GM19463 (cell line): ENCODE data around the gene NFYC.

Experiments used
- ATAC-seq: cut with Tn5 transposase; IDR thresholded peaks from one replicate; pipeline ENCODE4 v1.9.1; 2021; ENCODE audit warnings: mild to moderate bottlenecking, moderate library complexity; ENCODE audit not compliant: unreplicated experiment

The NFYC gene

DNA sequence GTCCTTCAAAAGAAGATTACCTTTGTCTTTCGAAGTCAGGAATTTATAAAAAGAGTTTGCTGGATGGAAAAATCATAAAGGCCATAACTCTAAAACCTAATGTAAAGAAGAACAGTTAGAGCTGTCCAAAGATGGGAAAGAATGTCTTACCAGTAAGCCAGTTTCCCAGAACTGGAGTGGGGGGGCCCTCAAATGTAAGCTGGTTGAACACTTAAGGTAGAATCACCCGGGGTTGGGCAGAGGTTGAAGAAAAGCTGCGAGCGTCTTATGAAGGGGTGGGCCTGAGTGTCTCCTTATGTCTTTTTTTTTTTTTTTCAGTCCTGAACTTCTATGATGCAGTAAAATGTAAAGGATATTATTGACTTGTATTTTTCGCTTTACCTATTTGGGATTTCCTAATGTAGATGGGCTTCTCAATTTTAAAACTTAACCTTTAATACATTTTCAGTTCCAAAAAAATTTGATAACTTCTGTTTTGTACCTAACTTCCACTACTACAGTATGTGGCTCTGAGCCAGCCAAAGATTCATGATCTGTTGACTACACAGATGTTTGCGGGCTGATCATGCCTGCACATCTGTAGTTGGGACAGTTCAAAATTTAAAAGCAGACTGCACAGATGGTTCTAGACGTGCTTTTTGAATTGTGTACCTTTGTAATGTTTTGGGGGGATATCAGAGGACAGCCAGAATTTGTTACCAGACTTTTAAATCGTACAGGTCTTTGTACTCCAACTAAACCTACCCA lies 43.6 kb downstream of the NFYC start:
- ATAC-seq = no peak

DNA sequence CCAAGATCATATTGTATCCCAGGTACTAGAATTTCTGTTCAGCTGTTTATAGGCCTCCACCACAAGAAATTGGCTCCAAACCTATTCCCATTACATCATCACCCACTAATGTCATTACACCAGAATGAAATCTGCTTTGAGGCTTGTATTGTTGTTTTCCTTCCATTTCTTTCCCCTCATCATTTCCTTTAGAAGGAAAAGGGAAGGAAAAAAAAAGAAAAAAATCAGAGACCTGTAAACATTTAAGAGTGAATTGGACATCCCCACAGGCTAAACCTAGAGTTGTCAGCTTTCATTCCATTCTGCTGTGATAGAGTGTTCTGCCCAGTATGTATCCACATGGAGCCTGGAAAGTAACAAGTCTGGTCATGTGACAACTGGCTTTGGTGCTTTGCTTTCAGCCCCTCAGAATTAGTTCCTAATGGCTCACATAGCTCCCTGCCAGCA lies 44.6 kb downstream of the NFYC start:
- ATAC-seq = no peak

DNA sequence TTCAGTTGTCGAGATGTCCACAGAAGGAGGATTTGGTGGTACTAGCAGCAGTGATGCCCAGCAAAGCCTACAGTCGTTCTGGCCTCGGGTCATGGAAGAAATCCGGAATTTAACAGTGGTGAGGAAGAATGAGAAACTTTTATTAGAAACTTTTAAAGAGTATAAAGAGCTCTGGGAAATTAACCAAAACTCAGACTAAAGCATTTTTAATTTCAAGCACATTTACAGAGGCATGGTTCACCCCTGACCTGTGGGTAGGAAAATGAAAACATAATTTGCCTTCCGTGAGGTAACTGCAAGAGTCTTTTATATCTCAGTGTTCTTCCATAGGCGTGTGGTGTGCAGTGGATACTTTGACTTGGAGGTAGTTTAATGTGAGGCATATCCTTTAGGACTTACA lies 47.3 kb downstream of the NFYC start:
- ATAC-seq = no peak

DNA sequence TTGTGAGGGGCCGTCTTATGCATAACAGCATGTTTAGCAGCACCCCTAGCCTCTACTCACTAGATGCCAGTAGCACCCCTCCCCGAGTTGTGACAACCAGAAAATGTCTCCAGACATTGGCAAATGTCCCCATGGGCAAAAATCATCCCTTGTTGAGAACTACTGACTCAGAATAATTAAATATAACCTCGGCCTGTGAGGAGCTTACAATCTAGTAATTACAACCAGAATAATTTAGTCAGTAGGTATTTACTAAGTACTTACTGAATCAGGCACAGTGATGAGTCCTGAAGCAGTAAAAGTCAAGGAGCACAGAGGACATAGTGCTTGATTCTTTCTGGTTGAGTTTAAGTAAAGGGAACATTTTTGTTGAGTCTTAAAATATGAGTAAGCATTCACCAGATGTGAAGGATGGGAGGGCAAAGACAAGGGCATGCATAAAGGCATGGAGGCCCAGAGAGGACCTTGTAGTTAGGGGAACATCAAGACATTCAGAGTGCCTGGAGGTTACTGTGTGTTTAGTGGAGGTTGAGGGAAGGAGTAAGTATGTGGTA lies 48.0 kb downstream of the NFYC start:
- ATAC-seq = no peak

DNA sequence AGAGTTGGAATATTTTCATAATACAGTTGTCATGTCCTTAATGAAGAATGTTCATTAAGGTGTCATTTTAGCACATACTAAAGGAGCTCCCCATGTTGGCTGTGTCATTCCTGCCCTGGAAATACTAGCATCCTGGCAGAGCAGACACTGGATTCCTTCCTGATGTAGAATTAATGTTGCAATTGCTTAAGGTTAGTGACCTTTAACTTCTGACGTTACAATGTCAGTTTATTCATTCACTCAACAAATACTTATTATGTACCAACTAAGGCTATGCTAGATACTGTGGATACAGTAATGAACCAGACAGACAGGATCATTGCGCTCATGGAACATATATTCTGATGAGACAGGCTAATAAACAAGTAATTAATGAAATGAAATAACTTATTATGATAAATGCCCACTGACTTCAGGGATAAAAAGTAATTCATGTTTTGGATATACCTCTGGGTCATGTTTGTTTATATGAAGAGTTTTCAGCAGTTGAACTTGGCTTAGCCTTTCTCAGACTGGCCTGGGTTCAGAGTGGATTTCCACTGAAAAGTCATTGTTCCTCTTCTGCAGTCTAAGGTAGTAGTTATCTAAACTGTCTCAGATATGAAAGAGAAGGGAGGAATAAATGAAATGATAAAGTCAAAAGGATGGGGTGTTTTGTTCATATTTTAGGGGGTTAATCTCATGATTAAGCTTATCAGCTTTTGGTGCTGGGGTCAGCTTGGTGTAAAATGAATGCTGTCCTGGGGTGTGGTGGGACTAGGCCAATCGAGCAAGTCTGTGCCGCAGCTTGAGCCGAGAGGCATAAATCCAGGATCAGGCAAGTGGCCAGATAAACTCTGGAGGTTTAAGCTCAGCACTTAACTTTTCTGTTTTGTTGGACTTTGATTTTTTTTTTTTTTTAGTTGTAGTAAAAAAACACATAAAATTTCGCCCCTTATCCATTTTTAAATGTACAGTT lies 48.8 kb downstream of the NFYC start:
- no peak for ATAC-seq

DNA sequence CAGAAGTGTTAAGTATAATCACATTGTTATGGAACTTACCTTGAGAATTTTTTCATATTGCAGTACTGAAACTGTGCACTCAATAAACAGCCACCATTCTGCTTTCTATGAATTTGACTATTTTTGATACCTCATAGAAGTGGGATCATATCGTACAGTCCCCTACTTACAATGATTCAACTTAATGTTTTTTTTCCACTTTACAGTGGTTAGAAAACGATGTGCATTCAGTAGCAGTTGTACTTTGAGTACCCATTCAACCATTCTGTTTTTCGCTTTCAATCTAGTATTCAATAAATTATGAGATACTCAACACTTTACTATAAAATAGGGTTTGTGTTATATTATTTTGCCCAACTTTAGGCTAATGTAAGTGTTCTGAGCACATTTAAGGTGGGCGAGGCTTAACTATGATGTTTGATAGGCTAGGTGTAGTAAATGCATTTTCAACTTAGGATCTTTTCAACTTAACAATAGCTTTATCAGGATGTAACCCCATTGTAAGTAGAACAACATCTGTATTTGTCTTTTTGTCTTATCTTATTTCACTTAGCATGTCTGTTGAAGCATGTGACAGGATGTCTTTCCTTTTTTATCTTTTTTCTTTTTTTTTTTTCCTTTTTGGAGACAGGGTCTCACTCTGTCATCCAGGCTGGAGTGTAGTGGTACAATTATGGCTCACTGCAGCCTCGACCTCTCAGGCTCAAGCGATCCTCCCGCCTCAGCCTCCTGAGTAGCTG lies 49.7 kb downstream of the NFYC start:
- no peak for ATAC-seq

DNA sequence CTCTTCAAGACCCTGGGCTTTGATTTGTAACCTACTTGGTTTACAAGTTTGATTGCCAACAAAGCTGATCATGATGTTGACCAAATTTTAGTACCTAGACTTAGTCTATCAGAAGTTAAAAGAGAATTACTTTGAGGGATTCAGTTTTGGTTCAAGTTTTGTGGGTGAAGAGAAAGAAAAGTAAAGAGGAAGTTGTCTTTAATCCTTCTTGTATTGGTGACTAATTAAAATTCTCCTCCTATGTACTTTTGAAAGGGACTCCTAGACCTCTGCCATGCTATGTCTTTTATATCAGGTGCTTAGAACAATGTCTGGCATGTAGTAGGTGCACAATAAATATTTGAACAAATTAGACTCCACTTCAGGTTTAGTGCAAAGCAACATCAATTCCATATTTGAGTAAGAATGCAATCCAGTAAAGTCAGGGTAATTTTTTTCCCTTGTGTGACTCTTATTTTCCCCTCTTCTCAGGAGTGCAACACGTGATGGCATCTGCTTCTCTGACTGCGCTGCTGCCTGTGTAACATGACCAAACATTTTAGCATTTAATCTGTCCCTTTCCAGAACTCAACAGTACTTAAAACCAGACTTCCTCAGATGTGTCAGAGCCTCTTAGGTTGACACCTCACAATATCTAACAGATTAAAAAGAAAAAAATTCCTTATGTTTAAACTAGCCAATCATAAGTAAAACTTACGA lies 51.0 kb downstream of the NFYC start:
- no peak for ATAC-seq

DNA sequence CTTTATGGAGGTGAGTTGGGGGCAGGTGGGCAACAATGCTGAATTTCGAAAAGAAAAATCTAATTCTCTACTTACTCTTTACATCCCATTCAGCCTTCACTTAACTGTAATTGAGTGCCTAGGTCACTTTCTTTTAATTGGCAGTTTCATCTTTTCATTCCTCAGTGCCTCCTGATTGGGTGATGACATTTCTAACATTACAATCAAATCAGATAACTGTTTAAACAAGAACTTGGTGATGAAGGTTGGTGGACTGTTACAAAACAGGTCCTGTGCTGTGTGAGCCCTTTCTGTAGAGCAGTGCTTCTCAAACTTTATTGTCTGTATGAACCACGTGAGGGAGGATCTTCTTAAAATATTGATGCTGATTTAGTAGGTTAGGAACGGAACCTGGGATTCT lies 51.9 kb downstream of the NFYC start:
- no peak for ATAC-seq

DNA sequence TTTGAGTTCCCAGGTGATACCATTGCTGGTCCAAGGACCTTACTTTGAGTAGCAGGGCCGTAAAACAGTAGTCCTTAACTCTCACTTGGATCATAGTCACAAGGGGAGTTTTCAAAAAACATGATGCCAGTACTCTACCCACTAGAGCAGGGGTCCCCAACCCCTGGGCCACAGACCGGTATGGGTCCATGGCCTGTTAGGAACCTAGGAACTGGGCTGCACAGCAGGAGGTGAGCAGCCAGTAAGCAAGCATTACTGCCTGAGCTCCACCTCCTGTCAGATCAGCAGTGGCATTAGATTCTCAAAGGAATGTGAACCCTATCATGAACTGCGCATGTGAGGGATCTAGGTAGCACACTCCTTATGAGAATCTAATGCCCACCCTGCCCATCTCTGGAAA lies 52.4 kb downstream of the NFYC start:
- ATAC-seq = no peak

DNA sequence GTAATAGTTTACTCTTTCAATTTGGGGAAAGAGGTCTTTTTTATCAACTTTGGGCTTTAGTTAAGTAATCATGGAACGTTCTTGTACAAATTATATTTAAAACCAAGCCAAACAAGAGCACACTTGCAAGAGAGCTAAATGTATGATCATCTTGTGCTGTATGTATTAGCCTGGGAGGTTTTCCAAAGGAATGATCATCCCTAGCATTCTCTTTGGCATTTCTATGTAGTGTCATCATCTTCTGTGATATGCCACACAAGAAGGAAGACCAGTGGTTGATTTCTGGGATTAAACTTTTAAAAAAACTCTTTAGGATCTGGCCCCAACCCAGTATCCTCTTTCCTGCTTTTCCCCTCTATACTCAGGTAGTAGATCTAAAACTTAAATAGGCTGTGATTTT lies 53.7 kb downstream of the NFYC start:
- no peak for ATAC-seq

DNA sequence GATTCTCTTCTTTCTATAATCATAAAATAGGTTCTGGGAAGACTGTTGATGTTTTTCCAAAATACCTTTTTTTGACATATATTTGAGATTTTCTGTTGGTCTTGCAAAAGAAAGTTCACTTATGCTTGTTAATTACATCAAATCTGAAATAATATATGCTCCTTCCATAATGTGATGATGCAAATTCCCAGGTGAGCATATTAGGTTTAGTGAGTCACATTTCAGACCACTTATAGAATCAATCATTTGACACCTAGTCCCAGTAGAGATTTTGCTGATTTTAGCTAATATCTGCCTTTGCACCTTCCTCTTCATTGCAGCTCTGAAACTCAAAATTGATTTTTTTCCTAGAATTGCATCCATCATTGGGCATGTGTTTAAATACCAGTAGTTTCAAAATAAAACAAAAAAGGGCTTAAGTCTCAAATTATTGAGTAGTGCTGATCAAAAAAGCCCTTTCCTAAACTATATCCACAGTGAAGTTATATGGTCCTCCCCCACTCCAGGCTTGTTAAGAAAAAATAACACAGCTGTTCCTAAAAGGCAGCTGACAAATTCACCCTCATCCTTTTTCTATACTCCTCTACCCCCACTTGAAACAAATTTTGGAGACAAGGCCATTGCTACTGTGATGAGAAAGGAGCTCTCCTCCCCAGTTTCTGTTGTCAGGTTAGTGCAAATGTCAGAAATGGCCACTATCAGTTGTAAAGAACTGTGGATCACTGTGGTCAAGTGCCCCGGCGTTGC lies 55.0 kb downstream of the NFYC start:
- ATAC-seq = no peak

DNA sequence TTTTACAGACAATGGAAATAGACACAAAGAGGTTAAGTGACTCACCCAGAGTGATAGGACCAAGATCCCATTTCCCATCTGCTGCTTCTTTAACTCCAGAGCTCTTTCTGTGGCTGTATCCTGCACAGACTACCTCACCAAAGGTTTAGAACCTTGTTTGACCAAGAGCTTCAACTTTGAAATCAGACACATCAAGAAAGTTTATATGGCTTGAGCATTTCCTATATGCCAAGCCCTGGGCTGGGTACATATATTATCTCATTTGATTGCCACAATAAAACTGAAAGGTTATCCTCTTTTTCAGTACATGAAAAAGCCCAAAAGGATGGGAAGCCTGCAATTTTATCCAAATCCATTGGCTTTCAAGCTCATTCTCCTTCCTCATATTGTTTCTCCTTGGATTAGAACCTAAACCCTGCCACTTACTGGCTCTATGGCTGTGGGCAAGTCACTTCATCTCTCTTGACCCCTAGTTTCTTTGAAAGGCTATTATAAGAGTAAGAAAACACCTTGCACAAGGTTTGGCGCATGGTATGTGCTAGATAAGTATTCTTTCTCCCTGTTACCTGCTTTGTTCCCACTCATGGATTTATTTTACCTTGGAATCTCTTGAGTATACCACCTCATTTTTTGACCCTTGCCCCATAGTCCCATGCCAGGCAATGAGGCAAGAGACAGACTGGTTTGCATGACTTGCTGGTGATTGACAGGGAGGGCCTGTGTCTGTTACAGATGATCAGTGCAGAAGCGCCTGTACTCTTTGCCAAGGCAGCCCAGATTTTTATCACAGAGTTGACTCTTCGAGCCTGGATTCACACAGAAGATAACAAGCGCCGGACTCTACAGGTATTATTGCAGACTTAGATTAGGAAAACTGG lies 57.6 kb downstream of the NFYC start:
- ATAC-seq = no peak

DNA sequence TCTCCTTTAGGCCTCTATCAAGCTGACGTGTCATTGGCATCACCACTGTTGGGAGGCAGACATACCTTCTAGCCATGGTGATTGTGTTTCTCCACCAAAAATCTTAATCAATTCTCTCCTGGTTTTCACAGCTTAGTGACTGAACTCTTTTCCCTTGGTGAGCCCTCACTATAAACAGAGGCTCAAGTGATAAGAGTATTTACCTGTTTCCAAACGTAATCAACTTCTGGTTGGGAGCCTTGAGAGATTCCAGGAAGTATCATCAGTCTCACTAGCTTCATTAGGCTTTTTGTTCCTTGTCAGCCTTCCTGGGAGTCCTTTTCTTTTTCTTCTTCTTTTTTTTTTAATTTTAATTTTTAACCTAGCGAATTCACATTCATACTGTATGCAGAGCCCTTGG lies 58.3 kb downstream of the NFYC start:
- ATAC-seq = no peak

DNA sequence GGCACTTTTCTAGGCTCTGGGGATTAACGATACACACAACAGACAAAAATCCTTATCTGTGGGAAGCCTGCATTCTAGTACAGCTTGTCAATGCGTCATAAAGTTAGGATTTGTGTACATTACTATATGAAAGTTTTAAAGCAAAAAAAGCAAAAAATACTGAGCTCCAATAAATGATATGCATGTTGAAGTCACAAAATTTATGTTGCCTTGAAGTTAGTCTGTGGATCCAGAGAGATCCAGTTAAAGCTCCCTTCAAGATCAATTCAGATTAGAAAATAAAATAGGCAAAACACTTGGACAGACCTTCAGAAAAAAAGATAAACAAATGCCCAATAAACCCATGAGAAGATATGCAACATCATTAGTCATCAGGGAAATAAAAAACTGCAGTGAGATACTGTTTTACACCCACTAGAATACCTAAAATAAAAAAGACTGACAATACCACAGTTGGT lies 59.0 kb downstream of the NFYC start:
- no peak for ATAC-seq

DNA sequence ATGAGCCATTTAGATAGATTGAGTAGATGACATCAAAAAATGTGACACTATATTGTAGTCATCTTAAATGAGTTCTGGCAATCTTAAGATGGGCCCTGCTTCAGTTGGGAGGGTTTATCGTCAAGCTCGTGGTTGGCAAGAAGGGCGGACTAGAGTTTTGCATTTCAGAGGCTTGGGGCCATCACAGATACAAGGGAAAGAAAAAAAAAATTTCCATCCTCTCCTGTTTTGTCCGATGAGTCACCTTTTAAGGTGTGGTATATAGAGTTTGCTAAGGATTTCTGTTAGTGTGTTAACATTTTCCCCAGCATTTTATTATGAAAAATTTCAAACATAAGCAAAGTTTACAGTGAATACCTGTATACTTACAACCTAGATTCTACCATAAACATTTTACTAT lies 60.3 kb downstream of the NFYC start:
- no peak for ATAC-seq

DNA sequence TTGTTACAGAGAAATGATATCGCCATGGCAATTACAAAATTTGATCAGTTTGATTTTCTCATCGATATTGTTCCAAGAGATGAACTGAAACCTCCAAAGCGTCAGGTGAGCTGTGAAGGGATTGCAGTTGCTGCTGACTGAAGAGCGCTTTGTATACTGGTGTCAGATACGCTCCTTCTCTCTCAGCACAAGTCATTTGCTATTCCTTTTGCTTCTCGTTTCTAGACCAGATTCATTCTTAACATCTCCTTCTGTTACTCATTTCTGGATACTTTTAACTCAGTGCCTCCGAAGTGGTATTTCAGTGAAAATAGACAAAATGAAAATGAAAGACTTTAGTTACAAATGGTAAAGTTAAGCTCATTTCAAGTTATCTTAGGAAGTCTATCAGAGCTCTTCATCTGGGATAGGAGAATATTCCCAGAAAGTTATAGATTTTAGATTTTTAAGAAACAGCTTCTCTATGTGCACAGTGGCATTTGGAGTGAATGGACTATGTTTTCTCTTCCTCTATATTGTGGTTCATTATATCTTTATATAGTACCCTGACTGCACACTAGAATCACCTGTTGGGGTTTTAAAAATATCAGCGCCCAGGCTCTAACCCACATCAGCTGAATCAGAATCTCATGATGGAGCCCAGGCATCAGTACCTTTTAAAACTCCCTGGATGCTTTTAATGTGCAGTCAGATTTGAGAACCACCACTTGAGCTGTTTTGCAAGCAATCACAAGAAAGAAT lies 61.8 kb downstream of the NFYC start:
- peak; percentile 54 for ATAC-seq

DNA sequence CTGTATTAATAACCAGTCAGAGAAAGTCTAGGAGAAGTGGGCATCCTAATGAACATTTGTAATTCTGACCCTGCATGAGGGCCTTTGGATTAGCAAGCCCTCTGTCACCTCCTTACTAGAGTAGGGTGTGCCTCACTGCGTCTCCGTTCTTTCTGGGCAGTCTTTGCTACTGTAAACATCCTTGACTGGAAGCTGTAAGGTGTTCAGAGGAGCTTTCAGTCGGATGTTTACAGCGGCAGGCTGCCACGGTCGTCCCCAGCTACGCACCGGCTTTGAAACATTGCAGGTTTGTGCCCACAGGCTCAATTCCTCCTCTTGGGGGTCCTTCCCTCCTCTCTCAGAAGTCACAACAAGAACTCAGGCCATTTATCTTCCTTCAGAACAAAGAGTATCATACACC lies 62.7 kb downstream of the NFYC start:
- no peak for ATAC-seq

DNA sequence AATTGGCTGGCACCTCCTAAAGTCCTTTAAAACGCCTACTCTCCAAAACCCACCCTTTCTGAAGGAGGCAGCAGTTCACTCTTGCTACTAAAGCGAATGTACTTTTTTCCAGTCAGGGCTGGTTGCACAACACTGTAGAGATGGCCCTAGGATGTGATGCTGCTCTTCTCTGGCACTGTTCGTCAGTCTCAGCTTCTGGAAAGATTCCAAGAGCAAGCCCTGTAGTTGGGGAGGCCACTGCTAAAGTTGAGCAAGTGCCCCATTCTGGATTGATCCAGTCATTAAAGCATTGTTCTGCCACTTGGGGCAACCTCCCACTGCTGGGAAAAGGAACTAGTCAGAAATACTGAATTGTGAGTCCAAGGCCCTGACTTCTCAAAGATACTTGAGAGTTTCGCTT lies 63.6 kb downstream of the NFYC start:
- ATAC-seq = no peak
